Measurements from ENCODE around the gene NR4A1.

NR4A1 gene

DNA sequence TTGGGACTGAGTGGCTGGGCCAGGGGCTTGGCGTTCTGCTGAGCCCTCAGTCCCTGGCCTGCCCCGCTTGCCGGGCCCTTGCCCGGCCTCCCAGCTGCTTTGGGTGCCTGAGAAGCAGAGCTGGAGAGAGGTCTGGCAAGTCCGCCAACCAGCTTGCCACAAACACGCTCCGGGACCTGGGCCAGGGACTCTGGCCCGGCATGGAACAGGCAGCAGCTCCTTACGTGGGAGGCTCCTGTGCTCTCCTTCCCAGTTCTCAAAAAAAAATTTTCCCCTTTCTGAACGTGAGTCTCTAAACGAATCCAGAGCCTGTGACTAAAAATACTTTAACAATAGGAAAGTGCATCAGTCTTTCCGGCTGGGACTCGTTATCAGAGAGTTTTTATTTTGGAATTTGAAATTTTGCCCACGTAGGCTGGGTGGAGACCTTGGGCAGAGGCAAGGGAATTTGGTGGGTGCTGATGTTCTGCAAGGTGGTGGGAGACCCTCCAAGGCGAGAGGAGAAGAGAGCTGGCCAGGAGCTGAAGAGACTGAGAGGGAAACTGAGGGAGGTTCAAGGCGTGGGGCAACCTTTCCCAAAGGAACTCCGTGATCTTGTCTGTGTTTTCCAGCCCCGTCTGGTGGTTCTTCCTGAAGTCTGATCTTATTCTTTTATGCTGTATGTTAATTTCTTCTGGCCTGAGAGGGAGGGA is 6.8 kb upstream of the NR4A1 start:
- Histone ChIP-seq H3K27ac (ENCODE audit: low read length) (peak overlapping the region; percentile 77), H3K4me3 (ENCODE audit: low read depth in 1 of 2, low read length in 2 of 2) (peak overlapping the region; percentile 25 to 37)

DNA sequence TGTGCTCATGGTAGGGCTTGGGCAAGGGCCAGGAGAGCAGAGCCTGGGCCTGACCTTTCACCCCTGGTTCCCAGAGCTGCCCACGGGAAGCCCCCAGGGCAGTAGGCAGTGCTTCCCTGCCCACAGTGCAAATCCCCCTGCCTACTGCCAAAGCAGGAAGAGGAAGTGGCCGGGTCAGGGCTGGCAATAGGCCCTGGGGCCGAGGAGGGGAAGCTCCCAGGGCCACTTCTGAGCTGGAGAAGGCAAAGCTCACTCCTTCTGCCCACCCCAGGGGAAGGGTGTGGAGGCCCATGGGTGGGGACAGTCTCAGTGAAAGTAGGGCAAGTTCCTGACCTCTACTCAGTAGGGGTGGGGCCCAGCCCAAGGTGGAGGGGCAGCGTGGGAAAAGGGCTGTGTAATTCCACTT is 5.4 kb upstream of the NR4A1 start:
- H3K4me3 ChIP-seq (ENCODE audit: low read depth in 1 of 2, low read length in 2 of 2) = no peak overlapping the region
- peaks cover 0 to 7% of the 10 kb centered on the region in 2 donors for H3K36me3 ChIP-seq (ENCODE audit: control insufficient read depth in 1 of 2, insufficient read depth in 2 of 2, low read length in 2 of 2)
- no peaks in the 10 kb centered on the region for H3K9me3 ChIP-seq (ENCODE audit: control insufficient read depth in 1 of 2, low read length in 2 of 2)
- H3K27me3 ChIP-seq (ENCODE audit: low read depth, low read length) = no peaks in the 10 kb centered on the region
- H3K27ac ChIP-seq (ENCODE audit: low read length) = peak overlapping the region; percentile 18
- H3K4me1 ChIP-seq (ENCODE audit: control insufficient read depth in 1 of 2, insufficient read depth in 2 of 2, low read length in 2 of 2) = peaks cover 21 to 25% of the 10 kb centered on the region in 2 donors

More for the DNA sequence above, 6.8 kb upstream of the NR4A1 start:
- Histone ChIP-seq H3K36me3 (ENCODE audit: control insufficient read depth in 1 of 2, insufficient read depth in 2 of 2, low read length in 2 of 2) (peaks cover 0 to 7% of the 10 kb centered on the region in 2 donors), H3K9me3 (ENCODE audit: control insufficient read depth in 1 of 2, low read length in 2 of 2) (no peaks in the 10 kb centered on the region), H3K4me1 (ENCODE audit: control insufficient read depth in 1 of 2, insufficient read depth in 2 of 2, low read length in 2 of 2) (peaks cover 13 to 25% of the 10 kb centered on the region in 2 donors), H3K27me3 (ENCODE audit: low read depth, low read length) (no peaks in the 10 kb centered on the region)

- H3K4me3 ChIP-seq (ENCODE audit: low read depth in 1 of 2, low read length in 2 of 2) = no peak overlapping the region
- H3K36me3 ChIP-seq (ENCODE audit: control insufficient read depth in 1 of 2, insufficient read depth in 2 of 2, low read length in 2 of 2) = peaks cover 0 to 7% of the 10 kb centered on the region in 2 donors
- no peak overlapping the region for H3K27ac ChIP-seq (ENCODE audit: low read length)
- H3K4me1 ChIP-seq (ENCODE audit: control insufficient read depth in 1 of 2, insufficient read depth in 2 of 2, low read length in 2 of 2) = peaks cover 20 to 21% of the 10 kb centered on the region in 2 donors
- no peaks in the 10 kb centered on the region for H3K27me3 ChIP-seq (ENCODE audit: low read depth, low read length)
- H3K9me3 ChIP-seq (ENCODE audit: control insufficient read depth in 1 of 2, low read length in 2 of 2) = no peaks in the 10 kb centered on the region
These were observed 4.4 kb upstream of the NR4A1 start for GRCh38 chr12:52046859-52047258.

- Histone ChIP-seq H3K4me1 (ENCODE audit: control insufficient read depth in 1 of 2, insufficient read depth in 2 of 2, low read length in 2 of 2) (peaks cover 21 to 25% of the 10 kb centered on the region in 2 donors), H3K4me3 (ENCODE audit: low read depth in 1 of 2, low read length in 2 of 2) (no peak overlapping the region), H3K27me3 (ENCODE audit: low read depth, low read length) (no peaks in the 10 kb centered on the region), H3K36me3 (ENCODE audit: control insufficient read depth in 1 of 2, insufficient read depth in 2 of 2, low read length in 2 of 2) (peaks cover 10 to 17% of the 10 kb centered on the region in 2 donors), H3K9me3 (ENCODE audit: control insufficient read depth in 1 of 2, low read length in 2 of 2) (no peaks in the 10 kb centered on the region), H3K27ac (ENCODE audit: low read length) (no peak overlapping the region)
These were observed 2.0 kb upstream of the NR4A1 start for GRCh38 chr12:52049286-52049685.

GRCh38 chr12:52049688-52050087 is 1.6 kb upstream of the NR4A1 start:
- Histone ChIP-seq H3K27me3 (ENCODE audit: low read depth, low read length) (no peaks in the 10 kb centered on the region), H3K4me1 (ENCODE audit: control insufficient read depth in 1 of 2, insufficient read depth in 2 of 2, low read length in 2 of 2) (peaks cover 21 to 29% of the 10 kb centered on the region in 2 donors), H3K36me3 (ENCODE audit: control insufficient read depth in 1 of 2, insufficient read depth in 2 of 2, low read length in 2 of 2) (peaks cover 14 to 20% of the 10 kb centered on the region in 2 donors), H3K27ac (ENCODE audit: low read length) (peak overlapping the region; percentile 87), H3K9me3 (ENCODE audit: control insufficient read depth in 1 of 2, low read length in 2 of 2) (no peaks in the 10 kb centered on the region), H3K4me3 (ENCODE audit: low read depth in 1 of 2, low read length in 2 of 2) (no peak overlapping the region)

DNA sequence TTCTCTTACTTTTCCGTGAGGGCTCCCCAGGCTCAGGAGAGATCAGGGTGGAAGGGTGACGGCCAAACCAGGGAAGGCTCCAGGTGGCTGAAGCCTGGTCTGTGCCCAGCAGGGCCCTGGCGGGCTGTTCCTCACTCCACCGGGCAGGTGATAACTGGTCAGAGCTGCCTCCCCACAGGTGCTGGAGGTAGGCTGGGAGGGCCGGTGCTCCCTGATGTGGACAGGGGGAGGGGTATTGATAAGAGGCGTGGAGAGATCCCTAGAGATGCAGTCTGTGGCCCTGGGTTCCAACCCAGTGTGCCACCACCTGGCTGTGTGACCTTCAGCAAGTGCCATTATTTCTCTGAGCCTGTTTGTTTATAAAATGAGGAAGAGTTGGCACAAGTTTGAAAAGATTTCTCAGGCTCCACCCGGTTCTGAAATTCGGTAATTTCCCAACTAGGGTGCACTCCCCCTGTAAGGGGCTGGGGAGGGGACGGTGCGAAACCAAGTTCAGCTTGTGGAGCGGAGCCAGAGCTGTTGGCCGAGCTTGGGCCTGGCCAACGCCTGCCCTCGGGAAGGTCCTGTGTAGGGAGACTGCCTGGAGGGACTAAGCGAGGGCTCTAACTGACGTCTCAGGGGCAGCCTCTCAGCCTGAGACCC is 1.0 kb upstream of the NR4A1 start:
- peak overlapping the region; percentile 56 to 76 for H3K4me3 ChIP-seq (ENCODE audit: low read depth in 1 of 2, low read length in 2 of 2)
- no peaks in the 10 kb centered on the region for H3K27me3 ChIP-seq (ENCODE audit: low read depth, low read length)
- peaks cover 19 to 26% of the 10 kb centered on the region in 2 donors for H3K36me3 ChIP-seq (ENCODE audit: control insufficient read depth in 1 of 2, insufficient read depth in 2 of 2, low read length in 2 of 2)
- no peaks in the 10 kb centered on the region for H3K9me3 ChIP-seq (ENCODE audit: control insufficient read depth in 1 of 2, low read length in 2 of 2)
- H3K4me1 ChIP-seq (ENCODE audit: control insufficient read depth in 1 of 2, insufficient read depth in 2 of 2, low read length in 2 of 2) = peaks cover 21 to 32% of the 10 kb centered on the region in 2 donors
- H3K27ac ChIP-seq (ENCODE audit: low read length) = peak overlapping the region; percentile 87

- Histone ChIP-seq H3K27ac (ENCODE audit: low read length) (peak overlapping the region; percentile 93), H3K9me3 (ENCODE audit: control insufficient read depth in 1 of 2, low read length in 2 of 2) (no peaks in the 10 kb centered on the region), H3K27me3 (ENCODE audit: low read depth, low read length) (no peaks in the 10 kb centered on the region), H3K4me3 (ENCODE audit: low read depth in 1 of 2, low read length in 2 of 2) (peak overlapping the region; percentile 76 to 94), H3K36me3 (ENCODE audit: control insufficient read depth in 1 of 2, insufficient read depth in 2 of 2, low read length in 2 of 2) (peaks cover 41 to 43% of the 10 kb centered on the region in 2 donors), H3K4me1 (ENCODE audit: control insufficient read depth in 1 of 2, insufficient read depth in 2 of 2, low read length in 2 of 2) (peaks cover 8 to 31% of the 10 kb centered on the region in 2 donors)
These were observed 1.4 kb downstream of the NR4A1 start for GRCh38 chr12:52052468-52053186.

DNA sequence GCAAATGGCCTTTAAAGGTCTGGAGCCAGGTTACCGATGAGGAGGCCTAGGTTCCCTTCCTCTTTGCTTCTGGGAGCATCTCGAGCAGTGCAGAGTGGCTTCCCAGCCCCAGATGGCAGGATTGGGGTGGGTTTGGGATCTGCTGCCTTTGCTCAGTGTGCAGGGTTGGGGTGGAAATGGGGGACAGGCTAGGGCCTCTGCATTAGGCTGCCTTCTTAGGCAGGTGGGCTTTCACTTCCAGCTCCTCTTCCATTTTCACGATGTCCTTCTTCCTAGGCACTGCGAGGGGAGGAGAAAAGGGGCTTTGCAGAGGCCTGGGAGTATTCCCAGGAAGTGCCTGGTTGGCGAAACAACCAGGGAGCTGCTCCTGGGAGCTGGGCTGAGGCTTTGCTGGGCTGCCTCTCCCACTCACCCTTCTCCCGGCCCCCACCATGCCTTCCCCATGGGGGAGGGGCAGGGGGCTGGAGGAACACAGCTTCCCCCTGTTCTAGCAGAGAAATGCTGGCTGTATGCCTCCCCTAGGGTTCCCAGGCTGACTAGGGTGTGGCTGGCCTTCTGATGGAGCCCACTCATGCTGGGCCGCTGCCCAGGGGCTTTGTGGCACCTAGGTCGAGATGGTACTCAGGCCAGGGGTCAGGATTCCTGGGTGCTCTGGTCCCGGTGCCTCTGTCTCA is 2.4 kb downstream of the NR4A1 start:
- Histone ChIP-seq H3K36me3 (ENCODE audit: control insufficient read depth in 1 of 2, insufficient read depth in 2 of 2, low read length in 2 of 2) (peaks cover 50 to 51% of the 10 kb centered on the region in 2 donors), H3K27me3 (ENCODE audit: low read depth, low read length) (no peaks in the 10 kb centered on the region), H3K27ac (ENCODE audit: low read length) (peak overlapping the region; percentile 93), H3K9me3 (ENCODE audit: control insufficient read depth in 1 of 2, low read length in 2 of 2) (no peaks in the 10 kb centered on the region), H3K4me3 (ENCODE audit: low read depth in 1 of 2, low read length in 2 of 2) (peak overlapping the region; percentile 76 to 94), H3K4me1 (ENCODE audit: control insufficient read depth in 1 of 2, insufficient read depth in 2 of 2, low read length in 2 of 2) (peaks cover 8 to 31% of the 10 kb centered on the region in 2 donors)

DNA sequence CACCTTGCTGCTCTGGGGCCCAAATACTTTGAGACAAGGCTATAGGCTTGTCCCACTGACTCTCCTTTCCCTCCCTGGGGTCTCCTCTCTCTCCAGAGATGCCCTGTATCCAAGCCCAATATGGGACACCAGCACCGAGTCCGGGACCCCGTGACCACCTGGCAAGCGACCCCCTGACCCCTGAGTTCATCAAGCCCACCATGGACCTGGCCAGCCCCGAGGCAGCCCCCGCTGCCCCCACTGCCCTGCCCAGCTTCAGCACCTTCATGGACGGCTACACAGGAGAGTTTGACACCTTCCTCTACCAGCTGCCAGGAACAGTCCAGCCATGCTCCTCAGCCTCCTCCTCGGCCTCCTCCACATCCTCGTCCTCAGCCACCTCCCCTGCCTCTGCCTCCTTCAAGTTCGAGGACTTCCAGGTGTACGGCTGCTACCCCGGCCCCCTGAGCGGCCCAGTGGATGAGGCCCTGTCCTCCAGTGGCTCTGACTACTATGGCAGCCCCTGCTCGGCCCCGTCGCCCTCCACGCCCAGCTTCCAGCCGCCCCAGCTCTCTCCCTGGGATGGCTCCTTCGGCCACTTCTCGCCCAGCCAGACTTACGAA is 3.1 kb downstream of the NR4A1 start:
- H3K27ac ChIP-seq (ENCODE audit: low read length) = peak overlapping the region; percentile 39
- H3K27me3 ChIP-seq (ENCODE audit: low read depth, low read length) = no peaks in the 10 kb centered on the region
- H3K4me1 ChIP-seq (ENCODE audit: control insufficient read depth in 1 of 2, insufficient read depth in 2 of 2, low read length in 2 of 2) = peaks cover 8 to 31% of the 10 kb centered on the region in 2 donors
- H3K9me3 ChIP-seq (ENCODE audit: control insufficient read depth in 1 of 2, low read length in 2 of 2) = no peaks in the 10 kb centered on the region
- H3K4me3 ChIP-seq (ENCODE audit: low read depth in 1 of 2, low read length in 2 of 2) = peak overlapping the region; percentile 76 to 94
- peaks cover 51 to 55% of the 10 kb centered on the region in 2 donors for H3K36me3 ChIP-seq (ENCODE audit: control insufficient read depth in 1 of 2, insufficient read depth in 2 of 2, low read length in 2 of 2)

DNA sequence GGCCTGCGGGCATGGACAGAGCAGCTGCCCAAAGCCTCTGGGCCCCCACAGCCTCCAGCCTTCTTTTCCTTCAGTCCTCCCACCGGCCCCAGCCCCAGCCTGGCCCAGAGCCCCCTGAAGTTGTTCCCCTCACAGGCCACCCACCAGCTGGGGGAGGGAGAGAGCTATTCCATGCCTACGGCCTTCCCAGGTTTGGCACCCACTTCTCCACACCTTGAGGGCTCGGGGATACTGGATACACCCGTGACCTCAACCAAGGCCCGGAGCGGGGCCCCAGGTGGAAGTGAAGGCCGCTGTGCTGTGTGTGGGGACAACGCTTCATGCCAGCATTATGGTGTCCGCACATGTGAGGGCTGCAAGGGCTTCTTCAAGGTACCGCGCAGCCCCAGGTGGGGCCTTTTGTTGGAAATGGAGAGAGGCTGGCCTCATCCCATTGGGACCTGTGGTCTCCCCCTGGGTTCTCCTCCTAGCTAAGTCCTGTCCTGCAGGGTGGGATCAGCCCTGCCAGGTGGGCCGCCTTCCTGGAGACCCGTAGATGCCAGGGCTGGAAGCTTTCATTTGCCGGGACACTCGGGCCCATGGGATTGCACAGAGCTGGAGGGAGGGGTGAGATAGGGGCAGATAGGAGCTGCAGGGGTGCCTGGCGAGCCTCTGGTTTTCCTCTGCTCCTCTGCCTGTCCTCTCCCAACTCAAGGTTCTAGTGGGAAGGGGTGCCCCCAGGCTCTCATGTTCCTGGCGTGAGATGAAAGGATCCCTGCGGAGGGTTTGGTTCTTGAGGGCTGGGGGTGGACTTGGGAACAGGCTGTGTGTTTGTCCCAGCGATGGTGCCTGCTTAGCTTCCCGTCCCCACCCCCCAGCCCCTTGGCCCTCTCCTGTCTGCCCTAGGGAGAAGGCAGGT is 3.8 kb downstream of the NR4A1 start:
- no peaks in the 10 kb centered on the region for H3K27me3 ChIP-seq (ENCODE audit: low read depth, low read length)
- no peak overlapping the region for H3K27ac ChIP-seq (ENCODE audit: low read length)
- H3K4me1 ChIP-seq (ENCODE audit: control insufficient read depth in 1 of 2, insufficient read depth in 2 of 2, low read length in 2 of 2) = peaks cover 4 to 31% of the 10 kb centered on the region in 2 donors
- H3K4me3 ChIP-seq (ENCODE audit: low read depth in 1 of 2, low read length in 2 of 2) = peak overlapping the region in 1 of 2 donors; percentile 76
- H3K9me3 ChIP-seq (ENCODE audit: control insufficient read depth in 1 of 2, low read length in 2 of 2) = no peaks in the 10 kb centered on the region
- H3K36me3 ChIP-seq (ENCODE audit: control insufficient read depth in 1 of 2, insufficient read depth in 2 of 2, low read length in 2 of 2) = peaks cover 51 to 55% of the 10 kb centered on the region in 2 donors
